ENCODE data around the gene SMPD4.
"Not testable (repeated sequence)": the region's sequence is repeated elsewhere in the genome, so short reads cannot be mapped to it uniquely, and the experiment has no call there.

DNA sequence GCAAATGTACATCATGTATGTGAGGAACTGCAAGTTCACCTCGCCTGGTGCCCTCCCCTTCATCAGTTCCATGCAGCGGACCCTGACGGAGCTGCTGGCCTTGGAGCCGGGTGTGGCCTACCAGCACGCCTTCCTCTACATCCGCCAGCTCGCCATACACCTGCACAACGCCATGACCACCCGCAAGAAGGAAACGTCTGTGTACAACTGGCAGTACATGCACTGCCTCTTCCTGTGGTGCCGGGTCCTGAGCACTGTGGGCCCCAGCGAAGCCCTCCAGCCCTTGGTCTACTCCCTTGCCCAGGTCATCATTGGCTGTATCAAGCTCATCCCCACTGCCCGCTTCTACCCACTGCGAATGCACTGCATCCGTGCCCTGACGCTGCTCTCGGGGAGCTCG lies 49.0 kb upstream of the SMPD4 start:
- TF ChIP-seq, protein P1, sequence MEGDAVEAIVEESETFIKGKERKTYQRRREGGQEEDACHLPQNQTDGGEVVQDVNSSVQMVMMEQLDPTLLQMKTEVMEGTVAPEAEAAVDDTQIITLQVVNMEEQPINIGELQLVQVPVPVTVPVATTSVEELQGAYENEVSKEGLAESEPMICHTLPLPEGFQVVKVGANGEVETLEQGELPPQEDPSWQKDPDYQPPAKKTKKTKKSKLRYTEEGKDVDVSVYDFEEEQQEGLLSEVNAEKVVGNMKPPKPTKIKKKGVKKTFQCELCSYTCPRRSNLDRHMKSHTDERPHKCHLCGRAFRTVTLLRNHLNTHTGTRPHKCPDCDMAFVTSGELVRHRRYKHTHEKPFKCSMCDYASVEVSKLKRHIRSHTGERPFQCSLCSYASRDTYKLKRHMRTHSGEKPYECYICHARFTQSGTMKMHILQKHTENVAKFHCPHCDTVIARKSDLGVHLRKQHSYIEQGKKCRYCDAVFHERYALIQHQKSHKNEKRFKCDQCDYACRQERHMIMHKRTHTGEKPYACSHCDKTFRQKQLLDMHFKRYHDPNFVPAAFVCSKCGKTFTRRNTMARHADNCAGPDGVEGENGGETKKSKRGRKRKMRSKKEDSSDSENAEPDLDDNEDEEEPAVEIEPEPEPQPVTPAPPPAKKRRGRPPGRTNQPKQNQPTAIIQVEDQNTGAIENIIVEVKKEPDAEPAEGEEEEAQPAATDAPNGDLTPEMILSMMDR (CRISPR knock-in tag; IDR thresholded peaks at IDR 0.05), result not testable (repeated sequence)
- not testable (repeated sequence) for TF ChIP-seq ZBTB42 (CRISPR knock-in tag; IDR thresholded peaks at IDR 0.05); POLR2AphosphoS5 (IDR thresholded peaks at IDR 0.05; ENCODE audit: low read depth, low read length); ZNF343 (CRISPR knock-in tag; IDR thresholded peaks at IDR 0.05); IRF2 (CRISPR knock-in tag; IDR thresholded peaks at IDR 0.05); LCORL (IDR thresholded peaks at IDR 0.05); LCORL (CRISPR knock-in tag; IDR thresholded peaks at IDR 0.05); KAT2B (IDR thresholded peaks at IDR 0.05; ENCODE audit: borderline replicate concordance, low read depth, low read length)

Measured in HepG2 (cell line).